Measurements from ENCODE around the gene EPHA8.

EPHA8 gene

DNA sequence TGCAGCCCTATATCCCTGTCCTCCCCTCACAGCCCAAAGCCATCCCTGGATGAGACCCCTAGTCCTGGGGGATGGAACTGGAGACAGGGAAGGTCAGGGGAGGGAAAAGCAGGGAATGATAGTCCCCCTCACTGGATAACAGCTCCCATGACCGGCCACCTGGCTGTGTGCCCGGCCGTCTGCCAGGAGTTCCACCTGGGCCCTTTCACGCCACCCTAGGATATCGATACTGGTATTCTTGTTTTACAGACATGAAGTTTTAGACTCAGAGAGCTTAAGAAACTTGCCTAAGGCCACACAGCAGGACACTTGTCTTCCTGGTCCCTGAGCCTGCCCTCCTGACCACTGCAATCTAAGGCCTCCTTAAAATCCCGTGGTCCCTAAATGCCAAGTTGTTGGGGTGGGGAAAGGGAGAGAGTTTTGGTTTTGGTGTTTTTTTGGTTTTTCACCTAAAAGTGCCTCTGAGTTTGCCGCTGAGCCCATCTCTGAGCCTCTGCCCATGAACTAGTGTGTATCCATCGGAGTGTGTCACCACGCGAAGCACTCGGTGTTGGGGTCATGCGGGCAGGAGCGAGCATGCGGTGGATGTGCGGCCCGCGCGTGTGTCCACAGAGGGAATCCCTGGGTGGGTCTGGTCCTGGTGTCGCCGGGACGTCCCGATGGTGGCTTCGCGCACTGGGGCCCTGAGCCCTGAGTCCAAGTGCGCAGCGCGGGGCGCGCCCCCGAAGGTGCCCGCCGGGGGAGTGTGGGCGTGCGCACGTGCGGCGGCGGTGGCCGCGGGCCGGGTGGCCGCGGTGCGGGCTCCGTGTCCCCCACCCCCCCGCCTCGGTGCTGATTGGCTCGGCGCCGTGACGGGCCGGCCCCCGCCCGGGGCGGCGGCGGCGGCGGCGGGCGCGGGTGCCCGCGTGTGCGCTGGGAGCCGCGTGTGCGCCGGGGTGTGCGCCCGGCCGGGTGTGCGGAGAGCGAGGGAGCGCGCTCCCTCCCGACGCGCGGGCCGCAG, at the start of gene EPHA8:
EPHA8 (plus strand) TSS at position 906 of the 1,000 bp plus-strand sequence. CDS start 147 bp downstream, outside the sequence.
- no peak for DNase-seq

DNA sequence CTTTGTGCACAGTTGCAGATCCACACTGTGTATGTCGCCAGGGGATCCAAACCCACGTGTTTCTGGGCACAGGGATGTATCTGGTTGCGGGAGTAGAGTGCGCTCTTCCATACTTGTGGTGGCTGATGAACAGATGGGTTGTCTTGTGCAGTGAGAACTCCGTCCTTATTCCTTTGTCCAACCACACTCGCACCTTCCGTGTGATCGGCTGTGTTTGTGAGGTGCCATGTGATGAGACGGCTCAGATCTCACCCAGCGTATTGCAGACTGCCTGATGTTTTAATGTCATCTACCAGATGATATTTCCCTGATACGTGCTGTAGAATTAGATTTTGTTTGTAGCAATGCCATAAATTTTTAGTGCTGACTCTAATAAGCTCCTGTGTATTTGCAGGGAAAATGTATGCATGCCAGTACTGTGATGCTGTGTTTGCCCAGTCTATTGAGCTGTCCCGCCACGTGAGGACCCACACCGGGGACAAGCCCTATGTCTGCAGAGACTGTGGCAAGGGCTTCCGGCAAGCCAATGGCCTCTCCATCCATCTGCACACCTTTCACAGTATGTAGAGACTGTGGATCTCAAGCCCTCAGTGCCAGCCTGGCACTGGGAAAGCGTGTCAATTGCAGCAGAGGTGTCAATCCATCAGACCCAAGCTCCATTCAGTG, 46.2 kb upstream of the EPHA8 start:
- no peak for DNase-seq

GRCh38 chr1:22517956-22518355, 45.3 kb upstream of the EPHA8 start:
- no peak for DNase-seq

- no peak for DNase-seq
These were observed 44.9 kb upstream of the EPHA8 start for GRCh38 chr1:22518379-22518778.

GRCh38 chr1:22520871-22521270, 42.4 kb upstream of the EPHA8 start:
- no peak for DNase-seq

DNA sequence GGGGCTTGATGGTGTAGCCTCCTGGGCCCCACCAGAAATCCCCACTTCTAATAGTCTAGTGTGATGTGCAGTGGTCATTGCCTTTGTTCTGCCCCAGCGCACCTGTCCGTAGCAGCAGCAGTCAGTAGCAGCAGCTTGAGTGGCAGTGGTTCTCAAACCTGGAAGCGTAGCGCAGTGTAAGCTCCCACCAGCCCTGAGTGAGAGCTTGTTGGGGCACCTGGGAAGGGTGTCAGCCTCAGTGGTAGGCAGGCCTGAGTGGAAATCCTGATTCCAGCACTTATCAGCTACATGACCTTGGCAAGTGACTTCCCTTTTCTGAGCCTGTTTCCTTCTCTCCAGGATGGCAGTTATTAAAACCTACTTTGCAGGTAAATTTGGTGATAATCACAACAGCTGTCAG, 41.6 kb upstream of the EPHA8 start:
- DNase-seq, result no peak

GRCh38 chr1:22522221-22522743, 41.0 kb upstream of the EPHA8 start:
- no peak for DNase-seq

DNA sequence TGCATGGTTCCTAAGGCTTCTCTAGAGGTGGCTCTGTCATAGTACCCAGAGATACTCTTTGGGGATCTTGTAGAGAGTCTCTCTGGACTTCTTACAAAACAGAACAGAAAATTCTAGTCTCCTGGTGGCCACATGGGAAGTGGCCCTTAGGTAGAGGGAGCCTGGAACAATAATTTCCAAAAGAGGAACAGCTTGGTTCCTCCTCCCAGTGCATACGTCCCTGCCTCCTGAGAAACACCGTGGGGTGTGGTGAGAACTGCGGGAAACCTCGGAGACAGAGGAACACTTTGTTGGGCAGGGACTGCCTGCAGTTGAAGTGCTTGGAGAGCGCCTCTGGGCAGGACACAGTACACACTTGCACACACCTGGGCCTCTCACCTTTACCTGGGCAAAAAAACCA, 38.8 kb upstream of the EPHA8 start:
- no peak for DNase-seq

DNA sequence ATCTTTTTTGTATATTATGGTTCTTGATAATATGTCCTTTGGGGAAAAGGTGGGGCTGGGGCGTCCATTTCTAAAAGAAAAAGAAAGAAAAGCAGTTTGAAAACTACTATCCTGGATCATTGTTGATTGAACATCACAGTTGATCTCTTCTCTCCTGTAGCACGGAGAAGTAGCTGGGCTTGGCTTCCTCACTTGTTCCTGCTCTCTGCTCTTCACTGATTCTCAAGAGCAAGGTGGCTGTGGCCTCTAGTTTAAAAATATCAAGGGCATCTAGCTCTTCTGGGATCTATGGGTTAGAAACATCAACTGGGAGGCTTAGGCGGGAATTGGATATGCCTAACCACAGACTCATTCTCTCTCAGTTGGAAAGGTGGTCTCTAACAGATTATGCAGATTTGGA, 38.1 kb upstream of the EPHA8 start:
- DNase-seq, result no peak

DNA sequence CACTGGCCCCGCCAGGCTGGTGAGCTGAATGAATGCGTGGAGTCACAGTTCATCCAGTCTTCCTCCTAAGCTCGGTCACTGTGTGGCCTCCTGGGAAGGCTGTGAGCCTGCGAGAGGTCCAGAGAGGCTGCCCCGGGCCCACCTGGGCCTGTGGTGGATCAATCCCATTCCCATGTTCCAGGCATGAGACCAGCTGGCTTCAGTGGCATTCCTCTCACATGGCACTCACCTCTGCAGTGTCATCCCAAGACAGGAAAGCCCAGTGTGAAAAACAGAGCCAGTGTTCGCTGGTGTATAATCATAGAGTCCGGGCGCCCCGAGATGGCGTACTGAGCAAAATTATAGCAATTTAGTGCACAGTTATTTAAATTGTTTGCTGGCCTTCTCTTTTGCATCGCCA, 37.6 kb upstream of the EPHA8 start:
- DNase-seq, result no peak

DNA sequence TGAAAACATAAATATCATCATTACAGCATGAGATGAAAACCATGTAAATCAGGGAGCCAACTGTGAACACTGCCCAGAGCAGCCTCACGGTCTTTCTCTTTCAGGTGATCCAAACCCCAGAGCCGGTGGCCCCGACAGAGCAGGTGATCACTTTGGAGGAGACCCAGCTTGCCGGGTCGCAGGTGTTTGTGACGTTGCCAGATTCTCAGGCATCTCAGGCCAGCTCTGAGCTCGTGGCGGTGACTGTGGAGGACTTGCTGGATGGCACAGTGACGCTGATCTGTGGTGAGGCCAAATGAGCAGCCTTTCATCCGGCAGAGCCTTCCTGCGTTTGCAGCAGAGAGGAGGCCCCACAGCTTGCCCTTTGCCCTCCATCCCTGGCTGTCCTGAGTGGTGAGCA, 37.2 kb upstream of the EPHA8 start:
- no peak for DNase-seq

- DNase-seq, result no peak
These were observed 36.6 kb upstream of the EPHA8 start for GRCh38 chr1:22526677-22527076.

DNA sequence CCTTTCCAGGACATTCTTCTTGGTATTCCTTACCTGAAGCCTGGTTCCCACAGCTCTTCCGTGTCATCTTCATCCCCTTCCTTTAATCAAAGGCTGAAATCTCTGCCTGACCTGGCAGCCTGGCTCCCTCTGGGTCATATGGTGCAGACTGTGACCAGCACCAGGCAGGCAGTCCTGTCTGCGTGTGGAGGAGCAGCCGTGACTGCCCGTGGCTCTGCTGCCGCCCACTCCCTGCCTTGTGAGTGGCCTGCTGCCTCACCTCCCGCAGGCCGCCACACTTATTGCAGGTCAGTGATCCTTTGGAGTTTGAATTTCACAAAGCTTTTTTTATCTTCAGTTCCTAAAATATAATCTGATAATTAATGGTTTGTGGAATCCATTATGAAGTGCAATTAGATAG, 36.2 kb upstream of the EPHA8 start:
- DNase-seq, result no peak

GRCh38 chr1:22527555-22528296, 35.6 kb upstream of the EPHA8 start:
- DNase-seq, result no peak

GRCh38 chr1:22528451-22528850, 34.8 kb upstream of the EPHA8 start:
- DNase-seq, result no peak

DNA sequence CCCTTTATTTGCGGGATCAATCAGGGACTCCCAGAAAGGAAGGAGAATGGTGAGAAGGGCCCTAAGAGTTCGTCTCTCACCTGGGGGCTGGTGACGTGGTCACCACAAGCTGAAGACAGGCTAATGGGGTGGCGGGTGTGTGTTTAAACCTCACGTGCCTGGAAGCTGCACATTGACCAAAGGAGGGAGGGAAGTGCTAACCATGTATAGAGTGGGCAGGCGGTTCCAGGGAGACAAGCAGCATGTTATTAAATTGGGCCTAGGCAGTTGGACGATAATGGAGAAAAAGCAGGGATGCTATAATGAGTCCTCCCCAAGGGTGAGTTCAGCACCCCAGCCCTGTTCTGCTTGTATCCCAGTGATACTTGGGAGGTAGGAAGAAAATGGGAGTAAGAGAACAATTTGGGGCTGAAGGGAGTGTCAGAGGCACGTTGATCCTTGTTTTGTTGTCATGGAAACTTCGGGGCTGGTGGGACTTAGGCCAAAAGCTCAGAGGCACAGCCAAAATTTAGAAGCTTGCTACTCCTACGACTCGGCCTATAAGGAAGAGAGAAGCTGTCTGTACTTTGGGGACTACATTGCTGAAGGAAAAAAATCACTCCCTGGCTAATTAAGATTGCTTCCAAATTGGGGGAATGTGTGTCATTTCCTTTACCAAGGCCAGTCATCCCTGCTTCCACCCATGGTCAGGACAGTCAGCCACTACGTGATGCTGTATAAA, 33.2 kb upstream of the EPHA8 start:
- no peak for DNase-seq

DNA sequence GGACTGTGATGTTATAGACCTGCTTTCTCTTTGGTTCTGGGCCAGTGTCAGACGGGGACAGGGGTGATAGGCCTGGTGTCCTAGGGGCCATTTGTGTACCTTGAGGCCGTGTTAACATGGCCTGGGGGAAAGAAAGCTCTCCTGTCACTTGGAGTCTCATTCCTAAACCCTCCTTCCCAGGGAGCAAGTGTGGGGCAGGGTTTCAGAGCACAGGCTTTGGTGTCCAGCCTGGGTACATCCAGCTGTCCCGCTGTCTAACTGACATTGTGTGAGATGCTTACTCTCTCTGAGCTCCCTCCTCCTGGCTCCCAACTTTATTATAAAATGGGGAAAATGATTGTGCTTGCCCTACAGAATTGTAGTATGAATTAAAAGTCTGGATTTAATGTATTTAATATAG, 32.6 kb upstream of the EPHA8 start:
- DNase-seq, result no peak

- no peak for DNase-seq
These were observed 32.0 kb upstream of the EPHA8 start for GRCh38 chr1:22531251-22531650.

DNA sequence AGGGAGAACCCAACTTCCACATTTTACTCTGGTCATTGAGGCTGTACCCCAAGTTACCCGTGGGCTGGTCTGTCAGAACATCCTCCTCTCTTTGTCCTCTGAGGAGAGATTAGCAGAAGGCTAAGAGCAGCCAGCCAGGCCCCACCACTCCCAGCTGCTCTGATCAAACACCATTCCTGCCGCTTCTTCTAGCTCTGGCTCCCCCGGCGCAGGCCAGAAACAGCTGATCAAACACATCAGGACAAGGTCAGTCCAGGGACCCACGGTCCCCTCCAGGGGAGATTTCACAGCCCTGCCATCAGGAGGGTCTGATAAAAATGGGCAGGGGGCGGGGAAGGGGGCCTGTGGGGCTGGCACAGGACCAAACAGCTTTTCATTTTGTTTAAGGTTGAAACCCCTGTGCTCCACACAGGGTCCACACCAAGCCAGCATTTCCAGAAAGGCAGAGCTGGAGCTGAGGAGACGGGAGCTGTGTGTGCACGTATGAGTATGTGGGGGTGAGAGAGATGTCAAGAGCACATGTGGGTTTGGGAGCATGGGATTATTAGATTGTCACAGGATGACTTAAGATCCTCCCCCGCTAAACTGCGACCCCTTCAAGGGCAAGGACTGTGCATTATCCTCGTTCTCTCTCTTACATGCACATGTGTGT, 29.9 kb upstream of the EPHA8 start:
- no peak for DNase-seq

GRCh38 chr1:22534951-22535350, 28.3 kb upstream of the EPHA8 start:
- no peak for DNase-seq

- no peak for DNase-seq
These were observed 27.9 kb upstream of the EPHA8 start for GRCh38 chr1:22535399-22535798.

GRCh38 chr1:22536506-22536905, 26.8 kb upstream of the EPHA8 start:
- DNase-seq, result no peak

Data from CD4-positive, alpha-beta T cell treated with Interleukin-17A for 1 hour (primary cell).